Measurements from ENCODE around the gene PDX1.

The PDX1 gene

DNA sequence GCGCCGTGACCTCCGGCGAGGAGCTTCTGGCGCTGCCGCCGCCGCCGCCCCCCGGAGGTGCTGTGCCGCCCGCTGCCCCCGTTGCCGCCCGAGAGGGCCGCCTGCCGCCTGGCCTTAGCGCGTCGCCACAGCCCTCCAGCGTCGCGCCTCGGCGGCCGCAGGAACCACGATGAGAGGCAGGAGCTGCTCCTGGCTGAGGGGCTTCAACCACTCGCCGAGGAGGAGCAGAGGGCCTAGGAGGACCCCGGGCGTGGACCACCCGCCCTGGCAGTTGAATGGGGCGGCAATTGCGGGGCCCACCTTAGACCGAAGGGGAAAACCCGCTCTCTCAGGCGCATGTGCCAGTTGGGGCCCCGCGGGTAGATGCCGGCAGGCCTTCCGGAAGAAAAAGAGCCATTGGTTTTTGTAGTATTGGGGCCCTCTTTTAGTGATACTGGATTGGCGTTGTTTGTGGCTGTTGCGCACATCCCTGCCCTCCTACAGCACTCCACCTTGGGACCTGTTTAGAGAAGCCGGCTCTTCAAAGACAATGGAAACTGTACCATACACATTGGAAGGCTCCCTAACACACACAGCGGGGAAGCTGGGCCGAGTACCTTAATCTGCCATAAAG lies 4.8 kb downstream of the PDX1 start:
- H3K4me1 ChIP-seq (ENCODE audit: control insufficient read depth, low read depth, low read length), result peaks cover 7% of the 10 kb centered on the region
- H3K27ac ChIP-seq (ENCODE audit: low read length), result no peak overlapping the region
- peaks cover 100% of the 10 kb centered on the region for H3K27me3 ChIP-seq (ENCODE audit: control insufficient read depth, insufficient read depth, low read length)
- no peak overlapping the region for H3K4me3 ChIP-seq (ENCODE audit: low read length)
- no peak overlapping the region for H3K9ac ChIP-seq (ENCODE audit: low read length)
- H3K9me3 ChIP-seq (ENCODE audit: control insufficient read depth, low read depth, low read length), result no peaks in the 10 kb centered on the region
- no peaks in the 10 kb centered on the region for H3K36me3 ChIP-seq (ENCODE audit: control insufficient read depth, low read depth, low read length)

DNA sequence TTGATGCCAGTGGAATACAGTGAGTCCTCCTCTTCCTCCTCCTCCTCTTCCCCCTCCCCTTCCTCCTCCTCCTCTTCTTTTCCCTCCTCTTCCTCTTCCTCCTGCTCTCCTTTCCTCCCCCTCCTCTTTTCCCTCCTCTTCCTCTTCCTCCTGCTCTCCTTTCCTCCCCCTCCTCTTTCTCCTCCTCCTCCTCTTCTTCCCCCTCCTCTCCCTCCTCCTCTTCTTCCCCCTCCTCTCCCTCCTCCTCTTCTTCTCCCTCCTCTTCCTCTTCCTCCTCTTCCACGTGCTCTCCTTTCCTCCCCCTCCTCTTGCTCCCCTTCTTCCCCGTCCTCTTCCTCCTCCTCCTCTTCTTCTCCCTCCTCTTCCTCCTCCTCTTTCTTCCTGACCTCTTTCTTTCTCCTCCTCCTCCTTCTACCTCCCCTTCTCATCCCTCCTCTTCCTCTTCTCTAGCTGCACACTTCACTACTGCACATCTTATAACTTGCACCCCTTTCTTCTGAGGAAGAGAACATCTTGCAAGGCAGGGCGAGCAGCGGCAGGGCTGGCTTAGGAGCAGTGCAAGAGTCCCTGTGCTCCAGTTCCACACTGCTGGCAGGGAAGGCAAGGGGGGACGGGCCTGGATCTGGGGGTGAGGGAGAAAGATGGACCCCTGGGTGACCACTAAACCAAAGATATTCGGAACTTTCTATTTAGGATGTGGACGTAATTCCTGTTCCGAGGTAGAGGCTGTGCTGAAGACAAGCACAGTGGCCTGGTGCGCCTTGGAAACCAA lies 5.6 kb downstream of the PDX1 start:
- H3K9ac ChIP-seq (ENCODE audit: low read length), result no peak overlapping the region
- H3K36me3 ChIP-seq (ENCODE audit: control insufficient read depth, low read depth, low read length), result no peaks in the 10 kb centered on the region
- H3K27me3 ChIP-seq (ENCODE audit: control insufficient read depth, insufficient read depth, low read length), result peaks cover 100% of the 10 kb centered on the region
- H3K4me1 ChIP-seq (ENCODE audit: control insufficient read depth, low read depth, low read length), result peaks cover 7% of the 10 kb centered on the region
- no peak overlapping the region for H3K27ac ChIP-seq (ENCODE audit: low read length)
- no peaks in the 10 kb centered on the region for H3K9me3 ChIP-seq (ENCODE audit: control insufficient read depth, low read depth, low read length)
- H3K4me3 ChIP-seq (ENCODE audit: low read length), result no peak overlapping the region

DNA sequence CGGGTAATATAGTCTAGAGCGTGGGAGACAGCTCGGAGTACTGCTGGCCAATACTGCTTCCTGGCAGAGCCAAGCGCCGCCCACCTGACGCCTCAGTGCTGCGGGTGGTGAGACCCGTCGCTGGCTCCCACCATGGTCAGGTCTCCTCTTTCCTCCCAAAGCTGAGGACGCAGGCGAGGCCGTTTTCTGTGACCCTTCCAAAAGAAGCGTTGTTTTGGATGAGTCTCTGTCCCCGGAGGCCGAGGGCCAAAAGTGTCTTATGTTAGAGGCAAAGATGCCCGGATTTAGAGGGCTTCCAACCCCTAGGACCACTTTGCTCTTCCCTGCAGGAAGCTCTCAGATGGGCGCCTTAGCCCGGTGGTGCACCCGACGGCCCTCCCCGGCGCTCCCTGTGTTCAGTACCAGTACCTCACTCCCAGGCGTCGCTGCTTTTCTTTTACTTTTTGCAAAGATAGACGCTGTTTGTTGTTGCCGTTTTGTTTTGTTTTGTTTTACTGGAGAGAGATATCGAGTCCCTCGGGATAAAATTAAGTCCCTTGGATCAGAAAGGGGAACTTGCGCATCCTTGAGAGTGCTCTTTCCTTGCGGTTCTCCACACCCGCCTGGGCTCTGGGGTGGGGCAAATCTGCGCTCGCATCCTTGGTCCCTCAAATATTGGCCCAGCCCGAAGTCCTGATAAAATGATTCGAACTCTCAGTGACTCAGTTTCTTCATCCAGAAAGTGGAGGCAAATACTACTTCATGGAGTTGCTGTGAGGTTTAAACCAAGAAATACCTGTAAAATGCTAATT lies 7.0 kb downstream of the PDX1 start:
- Histone ChIP-seq H3K9me3 (ENCODE audit: control insufficient read depth, low read depth, low read length) (no peaks in the 10 kb centered on the region), H3K27me3 (ENCODE audit: control insufficient read depth, insufficient read depth, low read length) (peaks cover 100% of the 10 kb centered on the region), H3K36me3 (ENCODE audit: control insufficient read depth, low read depth, low read length) (no peaks in the 10 kb centered on the region), H3K9ac (ENCODE audit: low read length) (no peak overlapping the region), H3K27ac (ENCODE audit: low read length) (no peak overlapping the region), H3K4me3 (ENCODE audit: low read length) (no peak overlapping the region), H3K4me1 (ENCODE audit: control insufficient read depth, low read depth, low read length) (peaks cover 7% of the 10 kb centered on the region)

DNA sequence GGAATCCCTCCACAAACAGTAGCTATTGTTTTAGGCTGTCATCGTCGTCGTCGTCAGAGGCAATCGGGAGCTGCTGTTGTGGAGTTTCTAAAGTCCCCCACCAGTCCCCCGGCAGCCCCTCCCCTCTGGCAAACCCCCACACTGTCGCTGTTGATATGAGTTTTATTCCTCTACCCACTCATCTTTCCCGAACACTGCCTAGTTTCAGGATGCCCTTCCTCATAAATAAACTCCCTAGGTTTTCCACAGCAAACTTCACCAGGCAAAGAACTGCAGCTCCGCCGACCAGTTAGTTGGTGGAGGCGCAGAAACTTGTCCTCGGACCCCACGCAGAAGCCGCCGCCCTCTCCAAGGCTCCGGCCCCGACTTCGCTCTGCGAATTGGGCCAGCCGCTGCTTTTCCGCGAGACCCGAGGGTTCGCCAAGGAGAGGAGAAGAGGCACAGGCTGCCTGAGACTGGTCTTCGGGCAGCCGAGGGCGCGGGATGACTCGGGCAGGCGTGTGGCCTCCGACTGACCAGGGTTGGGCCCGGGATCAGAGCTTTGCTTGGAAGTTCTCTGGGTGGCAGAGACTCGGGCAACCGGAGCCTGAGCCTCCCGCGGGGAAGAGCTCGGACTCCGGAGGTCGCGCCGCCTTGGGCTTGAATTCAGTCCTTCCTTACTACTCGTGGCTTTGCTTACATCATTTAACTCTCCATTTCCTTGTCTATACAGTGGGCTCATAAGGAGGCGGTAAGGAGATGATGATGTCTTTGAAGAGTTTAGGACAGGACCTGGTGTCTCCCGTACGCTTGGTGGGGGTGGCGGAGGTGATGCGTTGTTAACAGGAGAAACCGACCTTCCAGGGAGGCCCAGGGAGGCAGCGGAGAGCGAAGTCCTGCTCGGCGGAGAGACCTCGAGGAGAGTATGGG lies 7.9 kb downstream of the PDX1 start:
- no peak overlapping the region for H3K9ac ChIP-seq (ENCODE audit: low read length)
- H3K27ac ChIP-seq (ENCODE audit: low read length), result no peak overlapping the region
- H3K9me3 ChIP-seq (ENCODE audit: control insufficient read depth, low read depth, low read length), result no peaks in the 10 kb centered on the region
- H3K27me3 ChIP-seq (ENCODE audit: control insufficient read depth, insufficient read depth, low read length), result peaks cover 100% of the 10 kb centered on the region
- peaks cover 7% of the 10 kb centered on the region for H3K4me1 ChIP-seq (ENCODE audit: control insufficient read depth, low read depth, low read length)
- H3K36me3 ChIP-seq (ENCODE audit: control insufficient read depth, low read depth, low read length), result no peaks in the 10 kb centered on the region
- H3K4me3 ChIP-seq (ENCODE audit: low read length), result no peak overlapping the region

DNA sequence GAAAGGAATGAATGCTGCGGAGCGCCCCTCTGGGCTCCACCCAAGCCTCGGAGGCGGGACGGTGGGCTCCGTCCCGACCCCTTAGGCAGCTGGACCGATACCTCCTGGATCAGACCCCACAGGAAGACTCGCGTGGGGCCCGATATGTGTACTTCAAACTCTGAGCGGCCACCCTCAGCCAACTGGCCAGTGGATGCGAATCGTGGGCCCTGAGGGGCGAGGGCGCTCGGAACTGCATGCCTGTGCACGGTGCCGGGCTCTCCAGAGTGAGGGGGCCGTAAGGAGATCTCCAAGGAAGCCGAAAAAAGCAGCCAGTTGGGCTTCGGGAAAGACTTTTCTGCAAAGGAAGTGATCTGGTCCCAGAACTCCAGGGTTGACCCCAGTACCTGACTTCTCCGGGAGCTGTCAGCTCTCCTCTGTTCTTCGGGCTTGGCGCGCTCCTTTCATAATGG lies 8.6 kb downstream of the PDX1 start:
- H3K4me3 ChIP-seq (ENCODE audit: low read length), result no peak overlapping the region
- no peak overlapping the region for H3K9ac ChIP-seq (ENCODE audit: low read length)
- H3K9me3 ChIP-seq (ENCODE audit: control insufficient read depth, low read depth, low read length), result no peaks in the 10 kb centered on the region
- no peaks in the 10 kb centered on the region for H3K36me3 ChIP-seq (ENCODE audit: control insufficient read depth, low read depth, low read length)
- peaks cover 4% of the 10 kb centered on the region for H3K4me1 ChIP-seq (ENCODE audit: control insufficient read depth, low read depth, low read length)
- H3K27me3 ChIP-seq (ENCODE audit: control insufficient read depth, insufficient read depth, low read length), result peaks cover 100% of the 10 kb centered on the region
- no peak overlapping the region for H3K27ac ChIP-seq (ENCODE audit: low read length)

DNA sequence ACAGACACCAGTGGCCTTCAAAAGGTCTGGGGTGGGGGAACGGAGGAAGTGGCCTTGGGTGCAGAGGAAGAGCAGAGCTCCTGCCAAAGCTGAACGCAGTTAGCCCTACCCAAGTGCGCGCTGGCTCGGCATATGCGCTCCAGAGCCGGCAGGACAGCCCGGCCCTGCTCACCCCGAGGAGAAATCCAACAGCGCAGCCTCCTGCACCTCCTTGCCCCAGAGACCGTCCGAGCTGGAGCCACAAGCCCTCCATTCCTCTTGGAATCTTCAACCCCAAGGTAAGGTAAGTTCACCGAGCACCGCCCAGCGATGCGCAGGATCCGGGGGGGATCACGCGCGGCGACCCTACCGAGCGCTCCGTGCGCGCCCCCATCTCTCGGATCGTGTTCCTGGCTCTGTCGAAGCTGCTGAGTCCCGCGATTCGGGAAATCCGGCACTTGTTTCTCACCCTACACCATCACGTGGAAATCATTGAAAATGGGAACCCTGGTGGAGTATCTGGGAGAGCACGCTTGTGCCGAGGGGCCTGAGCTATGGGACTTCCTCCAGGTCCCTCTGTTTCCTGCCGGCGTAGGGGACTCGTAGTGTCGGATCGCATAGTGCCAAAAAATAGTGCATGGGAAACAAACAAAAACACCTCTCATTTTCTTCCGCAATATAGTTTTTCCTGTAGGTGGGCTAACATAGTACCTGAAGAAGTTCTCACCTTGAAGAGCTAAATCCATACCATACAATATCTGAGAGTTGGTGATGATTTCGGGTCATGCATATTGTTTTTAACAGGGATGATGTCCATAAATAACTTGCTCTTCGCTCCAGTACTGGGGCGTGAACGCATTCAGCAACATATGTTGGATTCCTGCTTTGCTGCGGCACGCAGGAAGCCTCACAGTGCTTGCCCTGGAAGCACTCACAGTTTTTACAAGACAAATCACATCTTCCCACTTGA lies 9.3 kb downstream of the PDX1 start:
- no peaks in the 10 kb centered on the region for H3K9me3 ChIP-seq (ENCODE audit: control insufficient read depth, low read depth, low read length)

DNA sequence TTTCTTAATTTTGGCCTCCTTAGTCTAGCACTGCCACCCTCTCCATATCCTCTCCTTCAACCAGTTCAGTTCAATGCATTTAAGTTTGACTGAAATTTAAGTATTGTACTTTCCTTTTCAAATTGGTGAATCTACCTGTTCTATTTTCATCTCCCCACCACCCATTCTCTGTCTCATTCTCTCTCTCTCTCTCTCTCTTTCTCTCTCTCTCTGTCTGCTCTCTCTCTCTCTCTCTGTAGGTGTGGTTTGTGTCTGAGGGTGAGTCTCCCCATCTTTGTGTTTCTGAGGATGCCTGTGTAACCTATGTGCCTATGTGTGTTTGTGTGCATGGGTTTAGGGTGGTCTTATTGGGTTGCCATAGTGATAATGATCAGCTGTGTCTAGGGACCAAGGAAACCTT lies 10.1 kb downstream of the PDX1 start:
- H3K27me3 ChIP-seq (ENCODE audit: control insufficient read depth, insufficient read depth, low read length), result peaks cover 93% of the 10 kb centered on the region

More for the DNA sequence above, 9.3 kb downstream of the PDX1 start:
- no peak overlapping the region for H3K9ac ChIP-seq (ENCODE audit: low read length)
- peaks cover 100% of the 10 kb centered on the region for H3K27me3 ChIP-seq (ENCODE audit: control insufficient read depth, insufficient read depth, low read length)
- H3K4me1 ChIP-seq (ENCODE audit: control insufficient read depth, low read depth, low read length), result peaks cover 4% of the 10 kb centered on the region
- H3K27ac ChIP-seq (ENCODE audit: low read length), result no peak overlapping the region
- H3K4me3 ChIP-seq (ENCODE audit: low read length), result no peak overlapping the region
- H3K36me3 ChIP-seq (ENCODE audit: control insufficient read depth, low read depth, low read length), result no peaks in the 10 kb centered on the region

DNA sequence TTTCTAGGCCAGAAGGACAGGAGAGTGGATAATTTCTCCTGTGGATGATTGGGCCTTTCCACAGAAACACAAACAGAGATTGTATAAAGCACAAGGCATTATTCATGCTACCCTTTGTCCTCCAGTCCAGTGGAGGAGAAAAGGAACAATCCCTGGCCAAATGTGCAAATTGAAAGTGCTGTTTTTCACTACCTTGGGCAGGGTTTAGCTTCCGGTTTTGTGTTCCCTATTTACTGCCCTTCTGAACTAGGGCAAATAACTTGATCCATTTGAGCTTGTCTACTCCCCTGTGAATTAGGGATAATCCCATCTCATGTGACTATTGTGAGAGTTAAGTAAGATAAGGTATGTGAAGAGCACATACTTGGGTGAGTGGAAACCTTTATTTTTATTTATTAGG lies 13.3 kb downstream of the PDX1 start:
- no peaks in the 10 kb centered on the region for H3K36me3 ChIP-seq (ENCODE audit: control insufficient read depth, low read depth, low read length)
- H3K27me3 ChIP-seq (ENCODE audit: control insufficient read depth, insufficient read depth, low read length), result peaks cover 64% of the 10 kb centered on the region
- H3K27ac ChIP-seq (ENCODE audit: low read length), result no peak overlapping the region
- H3K4me3 ChIP-seq (ENCODE audit: low read length), result no peak overlapping the region
- peaks cover 4% of the 10 kb centered on the region for H3K4me1 ChIP-seq (ENCODE audit: control insufficient read depth, low read depth, low read length)
- no peaks in the 10 kb centered on the region for H3K9me3 ChIP-seq (ENCODE audit: control insufficient read depth, low read depth, low read length)
- no peak overlapping the region for H3K9ac ChIP-seq (ENCODE audit: low read length)

More for the DNA sequence above, 10.1 kb downstream of the PDX1 start:
- H3K4me1 ChIP-seq (ENCODE audit: control insufficient read depth, low read depth, low read length), result peaks cover 4% of the 10 kb centered on the region
- H3K9ac ChIP-seq (ENCODE audit: low read length), result no peak overlapping the region
- H3K36me3 ChIP-seq (ENCODE audit: control insufficient read depth, low read depth, low read length), result no peaks in the 10 kb centered on the region
- no peak overlapping the region for H3K4me3 ChIP-seq (ENCODE audit: low read length)
- no peaks in the 10 kb centered on the region for H3K9me3 ChIP-seq (ENCODE audit: control insufficient read depth, low read depth, low read length)
- H3K27ac ChIP-seq (ENCODE audit: low read length), result no peak overlapping the region

DNA sequence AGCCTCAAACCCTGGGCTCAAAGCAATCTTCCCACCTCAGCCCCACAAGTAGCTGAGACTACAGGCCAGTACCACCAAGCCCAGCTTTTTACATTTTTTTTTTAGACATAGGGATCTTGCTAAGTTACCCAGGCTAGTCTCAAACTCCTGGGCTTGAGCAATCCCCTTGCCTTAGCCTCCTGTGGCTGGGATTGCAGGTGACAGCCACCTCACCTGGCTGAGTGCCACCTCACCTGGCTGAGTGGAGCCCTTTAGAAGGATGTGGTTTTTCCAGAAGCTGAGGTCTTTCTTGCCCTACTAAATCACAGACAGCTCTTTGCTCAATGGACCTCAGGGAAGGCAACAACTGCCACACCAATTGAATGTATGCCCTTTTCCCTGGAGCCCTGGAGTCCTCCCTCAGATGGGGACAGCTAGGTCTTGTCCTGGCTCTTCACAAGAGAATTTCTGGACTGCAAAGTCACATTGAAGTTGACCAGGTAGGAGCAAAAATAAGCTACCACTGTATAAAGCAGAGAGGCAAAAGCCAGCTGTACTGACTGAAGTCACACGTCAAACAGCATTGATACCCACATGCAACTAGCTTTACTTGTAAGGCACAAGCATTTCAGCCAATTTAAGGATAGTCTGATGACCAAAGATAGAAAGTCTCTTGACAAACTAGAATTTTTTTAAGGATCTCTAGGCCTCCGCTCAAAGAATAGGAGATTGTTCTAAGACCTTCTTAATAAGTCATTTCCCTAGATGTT lies 14.0 kb downstream of the PDX1 start:
- H3K27ac ChIP-seq (ENCODE audit: low read length), result no peak overlapping the region
- H3K4me3 ChIP-seq (ENCODE audit: low read length), result no peak overlapping the region
- H3K9me3 ChIP-seq (ENCODE audit: control insufficient read depth, low read depth, low read length), result no peaks in the 10 kb centered on the region
- H3K9ac ChIP-seq (ENCODE audit: low read length), result no peak overlapping the region
- H3K4me1 ChIP-seq (ENCODE audit: control insufficient read depth, low read depth, low read length), result peaks cover 4% of the 10 kb centered on the region
- peaks cover 58% of the 10 kb centered on the region for H3K27me3 ChIP-seq (ENCODE audit: control insufficient read depth, insufficient read depth, low read length)
- H3K36me3 ChIP-seq (ENCODE audit: control insufficient read depth, low read depth, low read length), result no peaks in the 10 kb centered on the region

DNA sequence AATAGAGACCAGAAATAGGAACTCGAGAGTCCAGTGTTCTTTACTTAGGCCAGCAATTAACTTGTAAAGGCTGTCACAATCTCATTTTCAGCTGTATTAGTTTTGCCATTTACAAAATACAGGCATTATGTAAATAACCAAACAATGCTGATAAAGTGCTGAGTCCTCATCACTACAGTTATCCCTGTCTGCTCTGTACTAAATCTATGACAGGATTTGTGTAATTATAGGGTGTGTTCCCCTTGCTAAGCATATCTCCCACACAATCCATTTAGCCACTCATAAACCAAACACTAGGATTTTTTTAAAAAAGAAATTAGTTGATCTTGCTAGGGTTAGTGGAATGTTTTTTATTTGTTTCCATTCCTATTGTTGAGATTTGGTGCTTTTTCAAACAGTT lies 23.2 kb downstream of the PDX1 start:
- H3K36me3 ChIP-seq (ENCODE audit: control insufficient read depth, low read depth, low read length), result no peaks in the 10 kb centered on the region
- no peak overlapping the region for H3K4me3 ChIP-seq (ENCODE audit: low read length)
- no peak overlapping the region for H3K9ac ChIP-seq (ENCODE audit: low read length)
- H3K4me1 ChIP-seq (ENCODE audit: control insufficient read depth, low read depth, low read length), result no peaks in the 10 kb centered on the region
- H3K27me3 ChIP-seq (ENCODE audit: control insufficient read depth, insufficient read depth, low read length), result peaks cover 43% of the 10 kb centered on the region
- H3K9me3 ChIP-seq (ENCODE audit: control insufficient read depth, low read depth, low read length), result no peaks in the 10 kb centered on the region
- H3K27ac ChIP-seq (ENCODE audit: low read length), result no peak overlapping the region
